Activated CD8-positive, alpha-beta memory T cell treated with anti-CD3 and anti-CD28 coated beads, Interleukin-2, amount 50 U/mL, for 24 hours (primary cell): ENCODE results near the gene CLEC5A.
A peak's percentile ranks its signal among the peaks of the same experiment; 100 is the strongest.
"Not testable (repeated sequence)": the region's sequence is repeated elsewhere in the genome, so short reads cannot be mapped to it uniquely, and the experiment has no call there.

Experiments used
- DNase-seq: peaks from one replicate; pipeline ENCODE4 v3.0.0-alpha.2; 2020; ENCODE audit errors: extremely low read depth

CLEC5A gene

DNA sequence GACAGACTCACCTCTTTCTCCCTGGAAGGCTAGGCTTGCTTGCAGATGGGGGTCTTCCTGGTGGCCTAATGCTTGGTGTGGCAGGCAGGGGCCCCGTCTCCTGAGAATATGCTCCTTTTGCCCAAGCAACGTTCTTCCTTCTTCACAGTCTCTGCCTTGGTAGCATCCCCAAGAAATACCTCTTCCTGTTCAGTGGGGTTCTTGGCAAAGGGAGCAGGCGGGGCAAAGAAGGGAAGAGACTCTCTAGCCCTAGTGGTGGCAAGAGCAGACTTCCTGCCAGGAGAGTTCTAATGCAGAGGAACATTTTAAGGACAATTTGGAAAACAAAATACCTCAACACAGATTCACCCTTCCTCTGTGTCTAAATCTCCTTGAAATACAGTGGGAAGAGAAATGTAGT, at the start of gene CLEC5A:
TSS of gene CLEC5A (minus strand) at position 179 of the 400 bp plus-strand sequence. CDS start 682 bp downstream, outside the sequence.
- DNase-seq = no peak

GRCh38 chr7:141993354-141993753, 46.6 kb upstream of the CLEC5A start:
- DNase-seq = no peak

DNA sequence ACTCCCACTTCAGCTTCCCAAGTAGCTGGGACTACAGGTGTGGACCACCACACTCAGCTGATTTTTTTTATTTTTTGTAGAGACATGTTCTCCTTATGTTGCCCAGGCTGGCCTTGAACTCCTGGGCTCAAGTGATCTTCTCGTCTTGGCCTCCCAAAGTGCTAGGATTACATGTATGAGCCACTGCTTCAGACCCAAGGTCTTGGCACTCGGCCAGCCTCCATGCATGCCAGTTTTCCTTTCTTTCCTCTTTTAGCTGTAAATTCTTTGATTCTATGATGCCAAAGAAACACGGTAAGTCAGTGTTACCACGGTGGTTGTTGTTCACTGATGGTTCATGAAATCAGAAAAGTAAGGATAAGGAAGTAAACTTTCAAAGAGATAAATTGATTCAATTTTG, 45.9 kb upstream of the CLEC5A start:
- DNase-seq = no peak

- DNase-seq = no peak
These were observed 45.4 kb upstream of the CLEC5A start for GRCh38 chr7:141992156-141992555.

- no peak for DNase-seq
These were observed 44.4 kb upstream of the CLEC5A start for GRCh38 chr7:141991140-141991539.

DNA sequence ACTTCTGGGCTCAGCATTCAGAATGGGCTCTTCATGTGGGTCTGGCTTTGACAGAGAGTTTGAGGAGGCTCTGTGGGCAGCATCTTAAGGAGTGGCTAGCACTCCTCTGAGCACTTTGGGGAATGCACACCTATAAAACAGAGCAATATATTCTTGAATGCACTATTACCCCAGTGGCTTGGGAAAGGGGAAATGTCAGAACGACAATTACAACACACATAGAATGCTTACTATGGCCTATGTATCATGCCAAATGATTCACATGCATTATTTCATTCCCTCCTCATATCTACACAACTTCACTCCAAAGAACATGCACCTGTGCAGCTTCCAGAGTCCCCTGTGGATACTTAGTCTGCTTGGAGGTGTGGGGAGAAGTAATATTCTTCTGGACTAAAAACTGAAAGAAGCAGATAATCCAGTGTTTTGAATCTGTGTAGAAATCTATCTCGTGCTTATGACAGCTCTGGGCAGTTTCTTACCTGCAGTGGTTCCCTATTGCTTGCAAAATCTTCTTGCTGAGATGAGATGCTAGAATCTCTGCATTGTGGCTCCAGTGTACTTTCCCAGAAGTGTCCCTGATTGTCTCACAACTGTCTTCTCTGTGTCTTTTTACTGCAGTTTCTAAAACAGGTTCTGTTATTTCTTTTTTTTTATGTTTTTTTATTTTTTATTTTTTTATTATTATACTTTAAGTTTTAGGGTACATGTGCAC, 43.4 kb upstream of the CLEC5A start:
- no peak for DNase-seq

GRCh38 chr7:141987803-141988202, 41.0 kb upstream of the CLEC5A start:
- DNase-seq = not testable (repeated sequence)

DNA sequence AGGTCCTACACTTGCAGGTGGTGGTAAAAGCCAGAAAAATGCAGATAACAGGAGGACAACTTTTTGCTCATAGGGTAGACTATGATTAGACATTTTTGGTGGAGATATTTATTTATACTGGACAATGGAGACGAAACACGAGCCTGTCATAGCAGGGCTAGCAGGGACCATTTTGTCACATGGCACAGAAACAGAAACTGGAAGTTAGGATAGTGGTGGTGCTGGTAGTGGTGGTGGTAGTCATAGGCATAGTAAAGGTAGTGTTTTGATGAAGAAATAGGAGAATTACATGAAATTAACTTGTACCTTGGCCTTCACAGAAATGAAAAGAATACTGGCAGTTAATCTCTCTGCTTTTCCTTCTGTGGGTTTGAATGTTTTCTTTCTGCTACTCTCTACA, 40.1 kb upstream of the CLEC5A start:
- DNase-seq = no peak

- DNase-seq = not testable (repeated sequence)
These were observed 39.2 kb upstream of the CLEC5A start for GRCh38 chr7:141985926-141986325.

GRCh38 chr7:141979568-141979967, 32.8 kb upstream of the CLEC5A start:
- DNase-seq = no peak

DNA sequence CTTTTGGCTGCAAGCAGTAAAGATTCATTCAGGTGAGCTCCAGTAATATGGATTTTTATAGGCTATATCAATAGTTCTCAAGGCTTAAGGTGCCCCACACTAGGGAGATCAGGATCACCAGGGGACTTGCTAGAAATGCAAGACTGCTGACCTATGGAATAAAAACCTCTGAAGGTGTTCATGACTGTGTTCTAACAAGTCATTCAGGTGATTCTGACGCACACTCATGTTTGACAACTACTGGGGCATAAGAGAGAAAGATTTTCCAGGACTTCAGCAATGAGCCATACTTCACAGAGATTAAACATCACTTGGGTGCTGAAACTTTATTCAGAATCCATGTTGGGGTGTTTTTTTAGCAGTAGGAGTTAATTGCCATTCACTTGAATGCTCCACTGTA, 31.6 kb upstream of the CLEC5A start:
- no peak for DNase-seq

DNA sequence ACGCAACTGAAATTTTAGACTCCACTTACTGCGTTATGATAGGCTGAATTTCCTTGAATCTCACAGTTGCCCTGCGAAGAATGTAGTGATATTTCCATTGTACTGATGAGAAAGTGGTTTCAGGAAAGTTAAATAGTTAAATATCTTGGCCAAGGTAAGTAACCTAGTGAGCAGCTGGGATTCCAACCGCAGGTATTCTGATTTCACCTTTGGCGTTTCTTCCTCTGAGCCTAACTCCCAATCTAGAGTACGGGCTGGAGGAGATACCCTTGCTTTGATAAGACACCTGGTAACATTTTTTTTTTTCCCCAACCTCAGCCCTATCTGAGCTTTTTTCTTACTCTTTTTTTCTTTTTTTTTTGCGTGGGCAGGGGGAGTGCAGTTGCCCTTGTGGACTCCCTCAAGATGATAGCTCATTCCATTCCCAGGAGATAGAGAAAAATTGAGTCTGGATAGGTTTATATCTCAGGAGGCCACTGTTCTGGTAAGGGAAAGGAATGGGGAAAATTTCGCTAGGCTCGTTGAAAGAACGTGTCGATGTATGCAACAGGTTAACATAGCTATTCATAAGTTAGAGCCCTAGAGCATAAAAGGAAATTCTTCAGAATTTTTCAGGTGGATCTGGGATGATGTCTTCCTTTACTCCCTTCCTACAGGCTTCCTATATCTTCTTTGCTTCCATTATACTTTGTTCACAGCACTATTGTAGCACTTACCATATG, 29.9 kb upstream of the CLEC5A start:
- DNase-seq = no peak

DNA sequence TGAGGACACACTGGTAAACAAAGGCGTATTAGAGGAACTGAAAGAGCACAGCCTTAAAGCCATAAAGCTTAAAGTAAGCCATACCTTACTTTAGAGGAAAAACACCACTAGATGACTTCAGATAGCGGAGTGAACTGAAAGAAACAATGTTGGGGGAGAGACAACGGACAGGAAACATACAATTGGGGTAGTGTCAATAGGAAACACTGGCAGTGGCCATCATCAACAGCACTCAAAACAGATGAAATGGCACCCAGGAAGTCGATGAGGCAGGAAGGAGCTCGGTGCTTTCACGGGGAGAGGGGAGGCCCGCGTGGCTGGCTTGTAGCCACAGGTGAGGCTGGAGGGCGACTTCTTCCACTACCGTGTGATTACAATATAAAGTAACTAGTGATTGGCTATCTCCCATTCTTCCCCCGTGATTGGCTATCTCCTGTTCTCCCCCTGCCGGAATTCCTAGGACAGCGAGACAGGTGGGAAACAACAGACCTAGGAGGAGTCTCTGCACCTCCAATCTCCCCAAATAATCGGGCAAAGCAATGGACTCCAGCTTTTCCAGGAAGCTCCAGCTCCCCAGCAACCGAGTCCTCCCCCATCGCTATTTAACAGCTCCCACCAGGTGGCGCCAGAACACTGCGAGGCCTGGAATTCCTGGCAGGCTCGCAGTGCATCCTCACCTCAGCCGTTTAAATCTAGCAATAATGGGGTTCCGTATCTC, 29.2 kb upstream of the CLEC5A start:
- peak; percentile 21 for DNase-seq

GRCh38 chr7:141974831-141975230, 28.1 kb upstream of the CLEC5A start:
- DNase-seq = no peak

- no peak for DNase-seq
These were observed 26.9 kb upstream of the CLEC5A start, which contains the start of gene TAS2R38 for GRCh38 chr7:141973673-141974072. TAS2R38 (minus strand) TSS chr7:141973773; CDS start chr7:141973689, 84 bp downstream.

- DNase-seq = no peak
These were observed 14.1 kb upstream of the CLEC5A start for GRCh38 chr7:141960687-141961422.

GRCh38 chr7:141956084-141956483, 9.3 kb upstream of the CLEC5A start:
- no peak for DNase-seq

DNA sequence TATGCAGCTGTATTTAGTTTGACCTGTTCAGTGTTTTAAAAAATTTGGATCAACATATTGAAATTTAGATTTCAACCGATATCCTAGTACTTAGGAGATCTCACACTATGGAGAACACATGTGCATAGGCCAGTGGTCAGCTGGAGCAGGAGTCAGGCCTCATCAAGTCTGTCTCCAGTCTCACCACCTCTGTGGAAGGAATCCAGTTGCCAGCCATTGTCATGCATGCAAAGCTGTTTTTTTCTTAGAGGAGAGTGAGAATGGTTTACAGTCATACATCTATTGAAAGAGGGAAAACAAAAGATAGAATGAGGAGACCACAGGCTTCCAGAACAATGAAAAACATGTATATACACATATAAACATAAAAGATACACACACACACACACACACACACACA, 7.6 kb upstream of the CLEC5A start:
- DNase-seq = no peak

GRCh38 chr7:141952461-141952860, 5.7 kb upstream of the CLEC5A start:
- DNase-seq = no peak

DNA sequence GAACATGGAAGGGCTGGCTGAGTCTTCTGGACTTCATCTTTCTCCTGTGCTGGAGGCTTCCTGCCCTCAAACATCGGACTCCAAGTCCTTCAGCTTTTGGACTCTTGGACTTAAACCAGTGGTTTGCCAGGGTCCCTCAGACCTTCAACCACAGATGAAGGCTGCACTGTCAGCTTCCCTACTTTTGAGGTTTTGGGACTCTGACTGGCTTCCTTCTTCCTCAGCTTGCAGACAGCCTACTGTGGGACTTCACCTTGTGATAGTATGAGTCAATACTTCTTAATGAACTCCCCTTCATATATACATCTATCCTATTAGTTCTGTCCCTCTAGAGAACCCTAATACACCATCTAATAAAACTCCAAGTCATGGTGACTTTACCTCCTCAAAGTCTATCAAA, 4.0 kb upstream of the CLEC5A start:
- DNase-seq = no peak

DNA sequence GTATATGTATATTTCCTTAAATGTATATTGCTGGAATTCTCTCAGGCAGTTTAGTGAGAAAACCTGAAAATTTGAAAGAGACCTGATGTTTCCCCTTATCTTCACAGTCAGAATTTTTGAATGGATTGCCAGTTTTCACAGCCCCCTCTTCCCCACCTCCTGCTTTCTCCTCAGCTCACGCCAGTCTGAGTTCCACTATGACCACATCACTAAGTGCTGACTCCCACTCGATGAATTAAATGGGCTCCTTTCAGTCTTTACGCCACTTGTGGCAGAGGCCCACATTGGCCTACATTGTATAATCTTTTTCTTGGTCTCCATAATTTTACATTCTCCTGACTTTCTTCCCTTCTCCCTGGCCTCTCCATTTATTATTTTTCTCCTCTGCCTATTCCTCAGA, 3.1 kb upstream of the CLEC5A start:
- DNase-seq = no peak

GRCh38 chr7:141949451-141949850, 2.7 kb upstream of the CLEC5A start:
- DNase-seq = no peak
